Peyer's patch (tissue), 4 donors: ENCODE data around the gene TSHZ1.

Experiments
- POLR2A ChIP-seq, 2 donors: fragments of 450-650 bp; IDR thresholded peaks; one replicate each; pipeline ENCODE4 v1.5.1; 2017; ENCODE audit warnings: antibody characterized with exemption in 2 of 2, mild to moderate bottlenecking in 2 of 2, moderate library complexity in 2 of 2
- TF ChIP-seq, protein P1 (sequence below), 6 experiments: fragments of 450-650 bp in 4 of 6; fragments of 200-600 bp in 2 of 6; sonication (generic) in 1 of 6; IDR thresholded peaks; one replicate each; pipeline ENCODE4 v1.5.1; 2017 to 2019; ENCODE audit warnings: antibody characterized with exemption in 6 of 6, mild to moderate bottlenecking in 3 of 6, moderate library complexity in 1 of 6

DNA sequence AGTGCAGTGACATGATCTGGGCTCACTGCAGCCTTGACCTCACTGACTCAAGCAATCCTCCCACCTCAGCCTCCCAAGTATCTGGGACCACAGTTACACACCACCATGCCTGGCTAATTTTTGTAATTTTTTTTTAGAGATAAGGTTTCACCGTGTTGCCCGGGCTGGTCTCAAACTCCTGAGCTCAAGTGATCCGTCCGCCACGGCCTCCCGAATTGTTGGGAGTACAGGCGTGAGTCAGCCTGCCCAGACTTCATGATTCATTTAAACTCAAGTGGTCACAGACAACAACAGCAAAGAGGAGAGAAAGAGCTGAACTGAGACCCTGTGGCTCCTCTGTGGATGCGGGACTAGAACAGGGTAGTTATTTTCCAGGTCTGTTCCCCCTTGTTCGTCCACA, 83.0 kb downstream of the TSHZ1 start:
- TF ChIP-seq, protein P1, sequence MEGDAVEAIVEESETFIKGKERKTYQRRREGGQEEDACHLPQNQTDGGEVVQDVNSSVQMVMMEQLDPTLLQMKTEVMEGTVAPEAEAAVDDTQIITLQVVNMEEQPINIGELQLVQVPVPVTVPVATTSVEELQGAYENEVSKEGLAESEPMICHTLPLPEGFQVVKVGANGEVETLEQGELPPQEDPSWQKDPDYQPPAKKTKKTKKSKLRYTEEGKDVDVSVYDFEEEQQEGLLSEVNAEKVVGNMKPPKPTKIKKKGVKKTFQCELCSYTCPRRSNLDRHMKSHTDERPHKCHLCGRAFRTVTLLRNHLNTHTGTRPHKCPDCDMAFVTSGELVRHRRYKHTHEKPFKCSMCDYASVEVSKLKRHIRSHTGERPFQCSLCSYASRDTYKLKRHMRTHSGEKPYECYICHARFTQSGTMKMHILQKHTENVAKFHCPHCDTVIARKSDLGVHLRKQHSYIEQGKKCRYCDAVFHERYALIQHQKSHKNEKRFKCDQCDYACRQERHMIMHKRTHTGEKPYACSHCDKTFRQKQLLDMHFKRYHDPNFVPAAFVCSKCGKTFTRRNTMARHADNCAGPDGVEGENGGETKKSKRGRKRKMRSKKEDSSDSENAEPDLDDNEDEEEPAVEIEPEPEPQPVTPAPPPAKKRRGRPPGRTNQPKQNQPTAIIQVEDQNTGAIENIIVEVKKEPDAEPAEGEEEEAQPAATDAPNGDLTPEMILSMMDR (IDR thresholded peaks at IDR 0.05), result no peak
- no peak for TF ChIP-seq POLR2A (IDR thresholded peaks at IDR 0.05)
